Stimulated activated naive CD8-positive, alpha-beta T cell treated with anti-CD3 and anti-CD28 coated beads, Interleukin-15, Interleukin-2, amounts not matched to agents 100 ng/mL and 50 ng/mL, for 24 hours (primary cell): Measurements from ENCODE around the gene SPP2.

ENCODE experiments used
- H3K27ac Mint-ChIP-seq: one replicate; pipeline ENCODE4 v1.8.0; 2021; ENCODE audit warnings: mild to moderate bottlenecking, mixed read lengths
- H3K27me3 Mint-ChIP-seq: one replicate; pipeline ENCODE4 v1.8.0; 2021; ENCODE audit warnings: mixed read lengths
- H3K36me3 Mint-ChIP-seq: one replicate; pipeline ENCODE4 v1.8.0; 2021; ENCODE audit warnings: low read depth, mixed read lengths
- H3K4me1 Mint-ChIP-seq: one replicate; pipeline ENCODE4 v1.8.0; 2021; ENCODE audit warnings: low read depth, mixed read lengths
- H3K4me3 Mint-ChIP-seq: one replicate; pipeline ENCODE4 v1.8.0; 2021; ENCODE audit warnings: mild to moderate bottlenecking, mixed read lengths
- H3K9me3 Mint-ChIP-seq: one replicate; pipeline ENCODE4 v1.8.0; 2021; ENCODE audit warnings: mixed read lengths

The SPP2 gene

GRCh38 chr2:234050455-234051135, at the start of gene SPP2:
Gene SPP2 (plus strand): TSS chr2:234050702. CDS start chr2:234050787, 85 bp downstream.
- no peaks in the 10 kb centered on the region for H3K36me3 Mint-ChIP-seq
- H3K9me3 Mint-ChIP-seq, result no peaks in the 10 kb centered on the region
- H3K4me3 Mint-ChIP-seq, result no peak within 1 kb of the TSS
- H3K27me3 Mint-ChIP-seq, result no peaks in the 10 kb centered on the region
- no peak within 1 kb of the TSS for H3K27ac Mint-ChIP-seq
- H3K4me1 Mint-ChIP-seq, result no peaks in the 10 kb centered on the region

DNA sequence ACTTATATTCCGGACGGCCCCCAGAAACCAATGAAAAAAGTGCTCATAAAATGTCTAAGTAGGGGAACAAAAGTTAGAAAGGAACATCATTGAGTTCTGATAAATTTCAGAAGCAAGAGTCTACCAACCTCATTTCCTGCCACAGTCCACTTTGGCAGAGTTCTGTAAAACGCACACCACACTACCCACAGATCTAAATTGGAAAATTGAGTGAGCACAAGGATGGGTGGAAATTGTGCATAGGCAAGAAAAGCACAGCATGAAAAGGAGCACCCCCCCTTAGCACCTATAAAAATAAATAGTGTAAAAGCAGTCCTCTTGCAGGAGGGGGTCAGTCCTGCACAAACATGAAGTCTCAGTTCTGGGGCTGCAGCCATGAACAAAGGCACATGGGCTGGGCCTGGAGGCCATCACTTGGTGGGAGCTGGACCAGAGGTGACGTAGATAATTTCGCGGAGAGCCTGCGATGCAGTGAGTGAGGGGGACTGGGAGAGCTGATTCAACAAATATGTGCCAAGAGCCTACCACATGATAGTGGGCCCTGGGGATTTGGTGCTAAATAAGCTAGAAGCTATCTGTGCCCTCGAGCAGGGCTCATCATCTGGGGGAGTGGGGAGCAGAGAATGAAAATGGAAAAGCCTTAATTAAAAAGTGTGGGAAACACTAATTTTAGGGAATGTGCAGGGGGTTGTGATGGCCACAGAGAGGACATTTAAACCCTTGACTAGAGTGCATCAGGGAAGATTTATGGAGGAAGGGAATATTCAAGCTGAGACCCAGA, 48.9 kb upstream of the SPP2 start:
- peak overlapping the region; percentile 91 for H3K27ac Mint-ChIP-seq
- peak overlapping the region; percentile 30 for H3K4me3 Mint-ChIP-seq
- H3K4me1 Mint-ChIP-seq, result peaks cover 45% of the 10 kb centered on the region
- H3K36me3 Mint-ChIP-seq, result no peaks in the 10 kb centered on the region
- H3K27me3 Mint-ChIP-seq, result peaks cover 3% of the 10 kb centered on the region
- H3K9me3 Mint-ChIP-seq, result no peaks in the 10 kb centered on the region

DNA sequence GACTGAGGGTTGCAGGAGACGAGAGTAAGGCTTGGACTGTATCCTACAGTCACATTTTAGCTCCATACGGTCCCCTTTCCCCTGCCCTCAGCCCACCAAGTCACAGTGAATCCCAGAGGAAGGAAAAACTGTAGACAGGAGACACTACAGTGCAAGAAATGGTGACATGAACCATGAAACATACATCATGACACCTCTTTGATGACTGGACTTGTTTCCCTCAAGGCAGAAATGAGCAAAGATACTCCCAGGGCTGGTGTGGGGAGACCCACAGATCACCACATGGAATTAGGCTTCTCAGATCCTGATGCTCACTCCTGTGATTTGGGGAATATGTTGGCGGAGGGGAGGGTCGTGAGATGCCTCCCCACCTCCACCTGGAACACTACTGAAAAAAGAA, 48.2 kb upstream of the SPP2 start:
- H3K4me1 Mint-ChIP-seq, result peaks cover 45% of the 10 kb centered on the region
- H3K4me3 Mint-ChIP-seq, result no peak overlapping the region
- peaks cover 3% of the 10 kb centered on the region for H3K27me3 Mint-ChIP-seq
- no peaks in the 10 kb centered on the region for H3K9me3 Mint-ChIP-seq
- no peaks in the 10 kb centered on the region for H3K36me3 Mint-ChIP-seq
- peak overlapping the region; percentile 9 for H3K27ac Mint-ChIP-seq

DNA sequence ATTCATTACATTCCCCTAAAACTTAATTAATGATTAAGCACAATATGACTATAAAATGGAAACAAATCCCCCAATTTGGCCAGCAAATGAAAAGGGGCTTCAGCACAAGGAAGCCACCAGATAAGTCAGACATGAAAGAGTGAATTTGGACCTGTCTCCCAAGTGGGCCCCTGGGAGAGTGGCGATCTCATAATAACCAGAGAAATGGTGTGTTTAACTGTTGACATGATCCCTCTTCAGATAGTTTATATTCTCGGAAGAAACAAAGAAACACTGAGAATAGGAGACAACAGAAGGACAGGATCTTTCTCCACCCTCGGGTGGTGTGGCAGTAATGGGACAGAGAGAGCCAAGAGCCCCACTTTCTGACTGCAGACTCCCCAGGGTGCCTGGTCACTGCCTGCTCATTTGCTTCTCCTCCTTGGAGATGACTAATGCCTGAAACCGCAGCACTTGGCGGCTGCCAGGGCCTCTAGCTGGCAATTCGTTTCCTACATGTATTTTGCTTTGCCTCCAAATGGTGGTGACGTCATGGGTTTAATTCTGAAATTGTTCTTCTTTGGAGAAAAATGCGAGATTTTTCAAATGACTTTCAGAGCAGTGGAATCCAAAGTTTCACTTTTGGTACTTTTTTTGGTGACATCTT, 46.4 kb upstream of the SPP2 start:
- Mint-ChIP-seq H3K27ac (peak overlapping the region; percentile 33), H3K4me1 (peaks cover 45% of the 10 kb centered on the region), H3K9me3 (no peaks in the 10 kb centered on the region), H3K36me3 (no peaks in the 10 kb centered on the region), H3K27me3 (peaks cover 3% of the 10 kb centered on the region), H3K4me3 (no peak overlapping the region)

- H3K9me3 Mint-ChIP-seq, result no peaks in the 10 kb centered on the region
- H3K27me3 Mint-ChIP-seq, result peaks cover 3% of the 10 kb centered on the region
- H3K4me1 Mint-ChIP-seq, result peaks cover 45% of the 10 kb centered on the region
- H3K4me3 Mint-ChIP-seq, result no peak overlapping the region
- no peak overlapping the region for H3K27ac Mint-ChIP-seq
- no peaks in the 10 kb centered on the region for H3K36me3 Mint-ChIP-seq
Measured at GRCh38 chr2:234005126-234005525, 45.4 kb upstream of the SPP2 start.

- H3K9me3 Mint-ChIP-seq, result no peaks in the 10 kb centered on the region
- H3K36me3 Mint-ChIP-seq, result no peaks in the 10 kb centered on the region
- peaks cover 32% of the 10 kb centered on the region for H3K4me1 Mint-ChIP-seq
- peaks cover 3% of the 10 kb centered on the region for H3K27me3 Mint-ChIP-seq
- H3K27ac Mint-ChIP-seq, result no peak overlapping the region
- H3K4me3 Mint-ChIP-seq, result no peak overlapping the region
Measured at GRCh38 chr2:234006501-234006900, 44.0 kb upstream of the SPP2 start.

- no peaks in the 10 kb centered on the region for H3K27me3 Mint-ChIP-seq
- H3K4me3 Mint-ChIP-seq, result no peak overlapping the region
- H3K27ac Mint-ChIP-seq, result no peak overlapping the region
- no peaks in the 10 kb centered on the region for H3K36me3 Mint-ChIP-seq
- H3K9me3 Mint-ChIP-seq, result no peaks in the 10 kb centered on the region
- no peaks in the 10 kb centered on the region for H3K4me1 Mint-ChIP-seq
Measured at GRCh38 chr2:234014427-234014826, 36.1 kb upstream of the SPP2 start.

DNA sequence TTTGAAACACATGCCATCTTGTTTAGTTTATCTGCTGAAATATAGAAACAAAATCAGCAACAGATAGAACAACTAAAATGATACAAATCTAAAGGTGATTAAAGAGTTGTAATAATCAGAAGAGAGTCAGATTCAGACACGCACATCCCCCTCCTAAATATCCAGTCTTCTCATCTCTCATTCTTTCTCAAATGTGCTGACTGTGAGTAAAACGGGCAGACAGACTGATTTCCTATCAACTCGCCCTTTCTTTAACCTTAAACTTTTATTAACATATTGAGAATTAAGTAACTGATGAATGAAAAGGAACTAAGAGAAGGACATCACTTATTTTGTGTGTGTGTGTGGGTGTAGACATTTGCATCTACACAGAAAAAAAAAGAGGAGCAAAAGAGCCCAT, 34.6 kb upstream of the SPP2 start:
- H3K36me3 Mint-ChIP-seq, result no peaks in the 10 kb centered on the region
- no peaks in the 10 kb centered on the region for H3K4me1 Mint-ChIP-seq
- H3K4me3 Mint-ChIP-seq, result no peak overlapping the region
- no peaks in the 10 kb centered on the region for H3K9me3 Mint-ChIP-seq
- H3K27me3 Mint-ChIP-seq, result no peaks in the 10 kb centered on the region
- H3K27ac Mint-ChIP-seq, result no peak overlapping the region

GRCh38 chr2:234019896-234020295, 30.6 kb upstream of the SPP2 start:
- no peaks in the 10 kb centered on the region for H3K27me3 Mint-ChIP-seq
- H3K9me3 Mint-ChIP-seq, result no peaks in the 10 kb centered on the region
- H3K4me3 Mint-ChIP-seq, result no peak overlapping the region

DNA sequence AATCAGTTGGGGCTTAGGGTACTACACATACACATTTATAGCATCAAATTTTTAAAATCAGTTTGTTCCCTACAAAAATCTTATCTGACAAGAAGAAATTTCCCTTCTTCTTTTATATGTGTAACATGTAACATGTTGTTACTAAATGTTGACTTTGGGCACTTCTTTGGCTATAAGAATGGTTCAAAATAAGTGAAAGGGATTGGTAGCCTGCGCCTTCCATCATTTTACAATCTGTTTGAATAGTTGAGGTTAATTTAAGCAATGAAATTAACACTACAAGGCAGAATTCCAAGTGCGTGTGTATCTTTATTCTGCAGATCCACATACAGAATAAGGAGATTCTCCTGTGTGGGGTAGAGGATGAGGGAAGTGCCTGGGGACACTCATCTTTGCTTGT, 30.2 kb upstream of the SPP2 start:
- no peaks in the 10 kb centered on the region for H3K27me3 Mint-ChIP-seq
- H3K9me3 Mint-ChIP-seq, result no peaks in the 10 kb centered on the region
- H3K4me1 Mint-ChIP-seq, result peaks cover 2% of the 10 kb centered on the region
- no peak overlapping the region for H3K4me3 Mint-ChIP-seq
- H3K27ac Mint-ChIP-seq, result no peak overlapping the region
- H3K36me3 Mint-ChIP-seq, result no peaks in the 10 kb centered on the region

More at GRCh38 chr2:234019896-234020295, 30.6 kb upstream of the SPP2 start:
- no peaks in the 10 kb centered on the region for H3K4me1 Mint-ChIP-seq
- no peaks in the 10 kb centered on the region for H3K36me3 Mint-ChIP-seq
- no peak overlapping the region for H3K27ac Mint-ChIP-seq

DNA sequence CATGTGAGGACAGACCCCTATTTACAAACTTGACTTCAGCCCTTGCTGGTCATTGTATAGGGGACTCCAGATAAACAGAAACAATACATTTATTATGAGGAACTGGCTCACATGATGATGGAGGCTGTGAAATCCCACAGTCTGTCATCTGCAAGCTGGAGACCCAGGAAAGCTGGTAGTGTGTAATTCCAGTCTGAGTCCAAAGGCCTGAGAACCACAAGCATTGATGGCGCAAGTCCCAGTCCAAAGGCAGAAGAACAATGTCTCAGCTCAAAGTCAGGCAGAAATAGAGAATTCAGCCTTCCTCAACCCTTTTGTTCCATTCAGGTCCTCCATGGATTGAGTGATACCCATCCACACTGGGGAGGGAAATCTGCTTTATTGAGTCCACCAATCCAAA, 28.1 kb upstream of the SPP2 start:
- Mint-ChIP-seq H3K4me1 (peaks cover 23% of the 10 kb centered on the region), H3K4me3 (no peak overlapping the region)

GRCh38 chr2:234024304-234024703, 26.2 kb upstream of the SPP2 start:
- Mint-ChIP-seq H3K27me3 (no peaks in the 10 kb centered on the region), H3K4me3 (no peak overlapping the region), H3K27ac (no peak overlapping the region), H3K9me3 (no peaks in the 10 kb centered on the region), H3K4me1 (peaks cover 27% of the 10 kb centered on the region), H3K36me3 (no peaks in the 10 kb centered on the region)

More for the DNA sequence above, 28.1 kb upstream of the SPP2 start:
- Mint-ChIP-seq H3K27me3 (no peaks in the 10 kb centered on the region), H3K27ac (no peak overlapping the region), H3K36me3 (no peaks in the 10 kb centered on the region), H3K9me3 (no peaks in the 10 kb centered on the region)

DNA sequence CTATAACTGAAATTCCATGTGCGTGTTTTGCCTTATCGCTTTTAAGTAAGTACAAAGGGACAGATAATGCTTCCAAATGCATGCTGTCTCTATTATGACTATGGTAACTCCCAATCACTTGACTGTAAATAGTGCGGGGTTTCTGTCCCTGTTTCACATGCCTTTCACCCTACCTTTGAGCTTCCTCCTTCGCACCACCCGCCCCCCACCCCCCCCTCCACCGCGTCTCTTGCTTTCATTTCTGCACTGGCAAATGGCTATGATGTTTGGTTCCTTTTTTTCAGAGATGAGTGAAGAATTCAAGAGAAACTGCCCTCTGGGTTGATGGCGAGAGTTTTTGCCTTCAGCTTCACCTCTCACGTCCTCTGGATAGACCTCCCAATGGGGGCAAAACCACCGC, 25.0 kb upstream of the SPP2 start:
- no peaks in the 10 kb centered on the region for H3K9me3 Mint-ChIP-seq
- H3K27me3 Mint-ChIP-seq, result no peaks in the 10 kb centered on the region
- H3K36me3 Mint-ChIP-seq, result no peaks in the 10 kb centered on the region
- H3K4me3 Mint-ChIP-seq, result peak overlapping the region; percentile 63
- peaks cover 27% of the 10 kb centered on the region for H3K4me1 Mint-ChIP-seq
- peak overlapping the region; percentile 67 for H3K27ac Mint-ChIP-seq

- Mint-ChIP-seq H3K4me3 (peak overlapping the region; percentile 63), H3K27me3 (no peaks in the 10 kb centered on the region), H3K4me1 (peaks cover 27% of the 10 kb centered on the region), H3K36me3 (no peaks in the 10 kb centered on the region), H3K27ac (peak overlapping the region; percentile 67), H3K9me3 (no peaks in the 10 kb centered on the region)
Measured at GRCh38 chr2:234025891-234026401, 24.6 kb upstream of the SPP2 start.

- no peaks in the 10 kb centered on the region for H3K36me3 Mint-ChIP-seq
- peaks cover 28% of the 10 kb centered on the region for H3K4me1 Mint-ChIP-seq
- no peak overlapping the region for H3K27ac Mint-ChIP-seq
- H3K4me3 Mint-ChIP-seq, result no peak overlapping the region
- H3K9me3 Mint-ChIP-seq, result no peaks in the 10 kb centered on the region
- no peaks in the 10 kb centered on the region for H3K27me3 Mint-ChIP-seq
Measured at GRCh38 chr2:234026693-234027254, 23.7 kb upstream of the SPP2 start.
